MM.1S (cell line): ENCODE data around the gene EBLN2.

Source experiments
- DNase-seq: peaks from one replicate; pipeline ENCODE4 v3.0.0-alpha.2; 2015
- H2AFZ ChIP-seq: fragments of 300-600 bp; sonication (generic); 2 replicates; pipeline ENCODE4 v1.6.0; 2016; ENCODE audit warnings: antibody characterized with exemption, low read length
- H3F3A ChIP-seq: fragments of 300-600 bp; sonication (generic); 2 replicates; pipeline ENCODE4 v1.6.1; 2016; ENCODE audit warnings: mild to moderate bottlenecking, antibody characterized with exemption, low read length, moderate library complexity, mixed read lengths; ENCODE audit not compliant: insufficient read depth
- H3K27ac ChIP-seq: fragments of 300-600 bp; sonication (generic); 2 replicates; pipeline ENCODE4 v1.5.1; 2016; ENCODE audit warnings: mild to moderate bottlenecking, low read length
- H3K27me3 ChIP-seq: fragments of 300-600 bp; sonication (generic); replicated peaks from 2 replicates; pipeline ENCODE4 v1.6.0; 2016; ENCODE audit warnings: low read length; ENCODE audit not compliant: insufficient read depth
- H3K36me3 ChIP-seq: fragments of 300-600 bp; sonication (generic); replicated peaks from 2 replicates; pipeline ENCODE4 v1.6.1; 2016; ENCODE audit warnings: mild to moderate bottlenecking, low read length, mixed read lengths; ENCODE audit not compliant: insufficient read depth
- H3K4me1 ChIP-seq: fragments of 300-600 bp; sonication (generic); 2 replicates; pipeline ENCODE4 v1.6.1; 2016; ENCODE audit warnings: low read length, mixed read lengths
- H3K4me2 ChIP-seq: fragments of 300-600 bp; sonication (generic); 2 replicates; pipeline ENCODE4 v1.6.0; 2016; ENCODE audit warnings: low read depth, low read length
- H3K4me3 ChIP-seq: fragments of 300-600 bp; sonication (generic); 2 replicates; pipeline ENCODE4 v1.5.1; 2016; ENCODE audit warnings: low read length, mixed read lengths
- H3K79me2 ChIP-seq: fragments of 300-600 bp; sonication (generic); 2 replicates; pipeline ENCODE4 v1.6.1; 2016; ENCODE audit warnings: mixed run types, low read length, mixed read lengths
- H3K9ac ChIP-seq: fragments of 300-600 bp; sonication (generic); 2 replicates; pipeline ENCODE4 v1.6.1; 2016; ENCODE audit warnings: low read length, mixed read lengths
- H3K9me2 ChIP-seq: fragments of 300-600 bp; sonication (generic); replicated peaks from 2 replicates; pipeline ENCODE4 v1.6.1; 2016; ENCODE audit warnings: mild to moderate bottlenecking, low read length, mixed read lengths; ENCODE audit not compliant: insufficient read depth
- H3K9me3 ChIP-seq: fragments of 300-600 bp; sonication (generic); replicated peaks from 2 replicates; pipeline ENCODE4 v1.6.1; 2016; ENCODE audit warnings: mild to moderate bottlenecking, low read length, mixed read lengths; ENCODE audit not compliant: insufficient read depth
- H4K20me1 ChIP-seq: fragments of 300-600 bp; sonication (generic); 2 replicates; pipeline ENCODE4 v1.6.1; 2016; ENCODE audit warnings: mild to moderate bottlenecking, low read length, moderate library complexity, mixed read lengths; ENCODE audit not compliant: insufficient read depth
- EZH2 ChIP-seq: fragments of 300-600 bp; sonication (generic); optimal IDR thresholded peaks from 2 replicates; pipeline ENCODE3; 2017; ENCODE audit warnings: low read depth, mild to moderate bottlenecking, antibody characterized with exemption, low read length, mixed read lengths
- EZH2phosphoT487 ChIP-seq: fragments of 300-600 bp; sonication (generic); IDR thresholded peaks from 2 replicates; pipeline ENCODE4 v1.6.1; 2018; ENCODE audit warnings: antibody characterized with exemption, low read length

Gene EBLN2

DNA sequence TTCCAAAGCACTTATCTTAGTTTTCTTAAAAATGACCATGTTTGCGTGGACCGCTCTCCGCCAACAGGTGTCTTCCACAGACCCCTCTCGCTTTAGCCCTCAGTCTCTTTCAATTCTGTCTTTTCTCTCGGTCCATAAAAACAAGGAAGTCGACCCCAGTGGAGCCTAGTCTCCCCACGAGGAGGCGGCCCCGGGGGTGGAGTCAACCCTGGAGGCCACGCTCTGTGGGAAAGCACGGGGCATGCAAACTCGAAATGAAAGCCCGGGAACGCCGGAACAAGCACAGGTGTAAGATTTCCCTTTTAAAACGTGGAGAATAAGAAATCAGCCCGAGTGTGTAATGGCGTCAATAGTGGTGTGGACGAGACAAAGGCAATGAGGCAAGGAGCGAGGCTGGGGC, 49.1 kb downstream of the EBLN2 start:
- Histone ChIP-seq H3K4me2 (no peak overlapping the region), H3K27me3 (no peaks in the 10 kb centered on the region), H4K20me1 (no peaks in the 10 kb centered on the region), H3K79me2 (no peaks in the 10 kb centered on the region), H3K9me3 (no peaks in the 10 kb centered on the region), H3K4me3 (no peak overlapping the region), H3K4me1 (no peaks in the 10 kb centered on the region), H3K36me3 (no peaks in the 10 kb centered on the region), H3K27ac (no peak overlapping the region), H3F3A (no peaks in the 10 kb centered on the region), H3K9me2 (no peaks in the 10 kb centered on the region), H2AFZ (no peak overlapping the region), H3K9ac (no peak overlapping the region)
- TF ChIP-seq EZH2phosphoT487 (no peak), EZH2 (no peak)
- no peak for DNase-seq
